Choroid plexus epithelial cell (primary cell): ENCODE results near the gene PLCE1.

Source experiments
- DNase-seq: peaks from one replicate; pipeline ENCODE4 v3.0.0-alpha.2; 2010; ENCODE audit warnings: low read depth
- H3K4me3 ChIP-seq: 2 replicates; pipeline ENCODE4 v1.5.1; 2011; ENCODE audit warnings: low read depth, mild to moderate bottlenecking, control low read depth, low read length, moderate library complexity
- TF ChIP-seq, protein P1 (sequence below): conservative IDR thresholded peaks from 2 replicates; pipeline ENCODE4 v1.5.1; 2011; ENCODE audit warnings: low read depth, mild to moderate bottlenecking, control low read depth, inconsistent platforms, low read length, moderate library complexity

Gene PLCE1

GRCh38 chr10:94016727-94017714 is 23.3 kb downstream of the PLCE1 start:
- no peak overlapping the region for H3K4me3 ChIP-seq
- TF ChIP-seq, protein P1, sequence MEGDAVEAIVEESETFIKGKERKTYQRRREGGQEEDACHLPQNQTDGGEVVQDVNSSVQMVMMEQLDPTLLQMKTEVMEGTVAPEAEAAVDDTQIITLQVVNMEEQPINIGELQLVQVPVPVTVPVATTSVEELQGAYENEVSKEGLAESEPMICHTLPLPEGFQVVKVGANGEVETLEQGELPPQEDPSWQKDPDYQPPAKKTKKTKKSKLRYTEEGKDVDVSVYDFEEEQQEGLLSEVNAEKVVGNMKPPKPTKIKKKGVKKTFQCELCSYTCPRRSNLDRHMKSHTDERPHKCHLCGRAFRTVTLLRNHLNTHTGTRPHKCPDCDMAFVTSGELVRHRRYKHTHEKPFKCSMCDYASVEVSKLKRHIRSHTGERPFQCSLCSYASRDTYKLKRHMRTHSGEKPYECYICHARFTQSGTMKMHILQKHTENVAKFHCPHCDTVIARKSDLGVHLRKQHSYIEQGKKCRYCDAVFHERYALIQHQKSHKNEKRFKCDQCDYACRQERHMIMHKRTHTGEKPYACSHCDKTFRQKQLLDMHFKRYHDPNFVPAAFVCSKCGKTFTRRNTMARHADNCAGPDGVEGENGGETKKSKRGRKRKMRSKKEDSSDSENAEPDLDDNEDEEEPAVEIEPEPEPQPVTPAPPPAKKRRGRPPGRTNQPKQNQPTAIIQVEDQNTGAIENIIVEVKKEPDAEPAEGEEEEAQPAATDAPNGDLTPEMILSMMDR, result no peak
- no peak for DNase-seq

- TF ChIP-seq, protein P1, result no peak
- no peak overlapping the region for H3K4me3 ChIP-seq
- no peak for DNase-seq
These were observed 24.4 kb downstream of the PLCE1 start for GRCh38 chr10:94018107-94018506.

GRCh38 chr10:94023906-94024305 is 30.2 kb downstream of the PLCE1 start:
- TF ChIP-seq, protein P1, result no peak
- no peak overlapping the region for H3K4me3 ChIP-seq
- DNase-seq, result no peak

GRCh38 chr10:94024407-94024806 is 30.7 kb downstream of the PLCE1 start:
- no peak for DNase-seq
- TF ChIP-seq, protein P1, result no peak
- H3K4me3 ChIP-seq, result no peak overlapping the region

- no peak for DNase-seq
- TF ChIP-seq, protein P1, result no peak
- H3K4me3 ChIP-seq, result no peak overlapping the region
These were observed 32.1 kb downstream of the PLCE1 start for GRCh38 chr10:94025806-94026205.

DNA sequence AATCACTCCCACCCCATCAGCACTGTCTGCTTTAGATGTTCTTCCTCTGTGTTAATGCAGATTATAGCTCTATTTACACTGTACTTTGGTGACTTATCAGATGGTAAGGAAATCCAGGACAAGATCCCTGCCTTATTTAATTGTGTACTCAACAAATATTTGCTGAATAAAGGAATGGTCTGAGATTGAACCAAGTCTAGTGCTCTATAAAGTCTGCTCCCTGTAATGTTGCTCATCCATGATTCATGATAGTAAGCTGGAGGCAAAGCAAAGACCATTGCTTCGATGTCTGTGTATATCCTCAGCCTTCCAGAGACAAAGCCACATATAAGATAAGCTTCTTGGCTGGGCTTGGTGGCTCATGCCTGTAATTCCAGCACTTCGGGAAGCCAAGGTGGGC is 33.5 kb downstream of the PLCE1 start:
- DNase-seq, result no peak
- H3K4me3 ChIP-seq, result no peak overlapping the region
- TF ChIP-seq, protein P1, result no peak

- no peak overlapping the region for H3K4me3 ChIP-seq
- no peak for DNase-seq
- TF ChIP-seq, protein P1, result no peak
These were observed 36.2 kb downstream of the PLCE1 start for GRCh38 chr10:94029955-94030354.
